Measurements from ENCODE around the gene STXBP5. TPM values are rescaled to one million over a fixed set of nuclear protein-coding genes. Genes with fewer than 3 reads are reported as not detected.

Gene STXBP5
- 19.5 and 22.3 TPM in 2 replicates for total RNA-seq

GRCh38 chr6:147204060-147204785 lies at the start of gene STXBP5:
Gene STXBP5 (plus strand): TSS chr6:147204417. CDS start chr6:147204533, 116 bp downstream.
- peak; percentile 20 for ATAC-seq (ENCODE audit: low read depth)
- intact Hi-C loops (cut with micrococcal nuclease): loop anchor here (5.0 to 10.0 kb wide), 4 partner anchors 327 to 1678 kb away; partner anchors contain the start of gene FBXO30
- ChIA-PET CTCF (no interaction called here), POLR2A (no interaction called here)
- no peak for TF ChIP-seq CTCF (IDR thresholded peaks at IDR 0.05)
- H3K4me1 Mint-ChIP-seq: peaks cover 31% of the 10 kb centered on the region
- H3K27ac Mint-ChIP-seq: peak within 1 kb of the TSS; percentile 96
- peak within 1 kb of the TSS; percentile 95 for H3K4me3 Mint-ChIP-seq
- H3K9me3 Mint-ChIP-seq: no peaks in the 10 kb centered on the region
- peaks cover 14% of the 10 kb centered on the region for H3K36me3 Mint-ChIP-seq (ENCODE audit: low read depth)
- DNase-seq: peak; percentile 43
- H3K27me3 Mint-ChIP-seq: no peaks in the 10 kb centered on the region

- no peak for TF ChIP-seq CTCF (IDR thresholded peaks at IDR 0.05)
- ChIA-PET POLR2A (no interaction called here), CTCF (no interaction called here)
- Mint-ChIP-seq H3K36me3 (ENCODE audit: low read depth) (no peaks in the 10 kb centered on the region), H3K4me3 (no peak overlapping the region), H3K9me3 (no peaks in the 10 kb centered on the region), H3K27me3 (peaks cover 13% of the 10 kb centered on the region), H3K27ac (no peak overlapping the region), H3K4me1 (no peaks in the 10 kb centered on the region)
- no peak for ATAC-seq (ENCODE audit: low read depth)
- no peak for DNase-seq
- intact Hi-C loops (cut with micrococcal nuclease): no loop called here
Observed at GRCh38 chr6:147154454-147154853, 49.8 kb upstream of the STXBP5 start.

- intact Hi-C loops (cut with micrococcal nuclease): no loop called here
- H3K4me1 Mint-ChIP-seq: no peaks in the 10 kb centered on the region
- no peaks in the 10 kb centered on the region for H3K9me3 Mint-ChIP-seq
- TF ChIP-seq CTCF (IDR thresholded peaks at IDR 0.05): no peak
- POLR2A ChIA-PET: no interaction called here
- H3K36me3 Mint-ChIP-seq (ENCODE audit: low read depth): no peaks in the 10 kb centered on the region
- H3K27me3 Mint-ChIP-seq: peaks cover 16% of the 10 kb centered on the region
- DNase-seq (no peak), ATAC-seq (ENCODE audit: low read depth) (no peak)
- H3K27ac Mint-ChIP-seq: no peak overlapping the region
- no peak overlapping the region for H3K4me3 Mint-ChIP-seq
- CTCF ChIA-PET: no interaction called here
Observed at GRCh38 chr6:147156218-147156617, 48.0 kb upstream of the STXBP5 start.

GRCh38 chr6:147156799-147157382 lies 47.3 kb upstream of the STXBP5 start:
- H3K36me3 Mint-ChIP-seq (ENCODE audit: low read depth): no peaks in the 10 kb centered on the region
- CTCF ChIA-PET: no interaction called here
- POLR2A ChIA-PET: no interaction called here

More at GRCh38 chr6:147156799-147157382, 47.3 kb upstream of the STXBP5 start:
- DNase-seq (no peak), ATAC-seq (ENCODE audit: low read depth) (no peak)
- TF ChIP-seq CTCF (IDR thresholded peaks at IDR 0.05): no peak
- intact Hi-C loops (cut with micrococcal nuclease): no loop called here
- Mint-ChIP-seq H3K27ac (no peak overlapping the region), H3K4me3 (no peak overlapping the region), H3K27me3 (peaks cover 19% of the 10 kb centered on the region), H3K4me1 (no peaks in the 10 kb centered on the region), H3K9me3 (no peaks in the 10 kb centered on the region)

Measured in activated B cell treated with CpG ODN at 0.5 μM for 24 hours (primary cell).